ENCODE measurements around the gene PEPD.

Gene PEPD

DNA sequence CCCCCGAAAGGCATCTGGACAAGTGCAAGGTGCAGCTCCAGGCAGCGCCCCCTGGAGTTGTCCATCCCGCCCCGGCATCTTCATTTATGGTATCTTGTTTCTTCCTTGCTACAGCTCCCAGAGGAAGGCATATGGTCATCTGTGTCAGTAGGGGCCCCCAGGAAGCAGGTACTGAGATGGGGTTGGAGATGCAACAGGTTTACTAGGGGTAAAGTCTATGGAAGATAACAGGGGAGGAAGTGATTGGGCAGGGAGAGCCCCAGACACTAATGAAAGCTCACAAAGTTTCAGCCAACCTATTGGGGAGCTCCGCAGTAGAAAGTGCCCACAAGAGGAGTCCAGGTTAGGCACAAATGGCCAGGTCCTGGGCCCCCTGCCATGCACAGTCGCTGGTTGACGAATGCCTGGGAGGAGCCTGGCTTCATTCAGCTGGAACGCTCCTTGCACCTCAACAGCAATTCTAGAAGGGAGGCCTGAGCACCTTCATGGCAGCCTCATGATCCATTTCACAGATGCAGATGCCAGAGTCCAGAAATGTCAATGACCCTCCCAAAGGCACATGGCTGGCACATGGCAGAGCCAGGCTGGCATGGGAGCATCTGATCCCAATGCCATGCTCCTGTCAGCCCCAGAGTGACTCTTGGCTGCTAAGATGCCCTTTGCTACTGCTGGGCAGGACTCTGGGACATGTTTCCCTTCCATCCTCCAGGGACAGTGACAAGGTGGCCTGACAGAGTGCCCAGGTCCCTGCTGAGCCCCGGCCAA lies 23.8 kb upstream of the PEPD start:
- no peak for DNase-seq (ENCODE audit: low spot score)

DNA sequence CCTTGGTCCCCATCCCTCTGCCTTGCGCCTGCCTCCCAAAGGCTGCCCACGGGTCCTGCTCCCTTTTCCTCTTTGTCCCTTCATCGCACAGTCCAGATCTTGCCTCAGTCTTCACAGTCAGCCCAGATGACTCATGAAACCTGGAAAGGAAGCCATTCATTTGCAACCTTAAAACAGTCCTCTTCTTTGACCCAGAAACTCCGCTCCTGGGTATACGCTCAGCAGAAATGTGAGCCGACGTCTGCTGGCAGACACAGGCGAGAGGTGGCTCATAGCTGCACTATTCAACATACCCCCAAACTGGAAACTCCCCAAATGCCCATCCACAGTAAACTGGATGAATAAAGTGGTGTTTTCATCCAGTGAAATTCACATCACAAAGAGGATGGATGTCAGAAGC lies 13.6 kb upstream of the PEPD start:
- DNase-seq (ENCODE audit: low spot score), result no peak

DNA sequence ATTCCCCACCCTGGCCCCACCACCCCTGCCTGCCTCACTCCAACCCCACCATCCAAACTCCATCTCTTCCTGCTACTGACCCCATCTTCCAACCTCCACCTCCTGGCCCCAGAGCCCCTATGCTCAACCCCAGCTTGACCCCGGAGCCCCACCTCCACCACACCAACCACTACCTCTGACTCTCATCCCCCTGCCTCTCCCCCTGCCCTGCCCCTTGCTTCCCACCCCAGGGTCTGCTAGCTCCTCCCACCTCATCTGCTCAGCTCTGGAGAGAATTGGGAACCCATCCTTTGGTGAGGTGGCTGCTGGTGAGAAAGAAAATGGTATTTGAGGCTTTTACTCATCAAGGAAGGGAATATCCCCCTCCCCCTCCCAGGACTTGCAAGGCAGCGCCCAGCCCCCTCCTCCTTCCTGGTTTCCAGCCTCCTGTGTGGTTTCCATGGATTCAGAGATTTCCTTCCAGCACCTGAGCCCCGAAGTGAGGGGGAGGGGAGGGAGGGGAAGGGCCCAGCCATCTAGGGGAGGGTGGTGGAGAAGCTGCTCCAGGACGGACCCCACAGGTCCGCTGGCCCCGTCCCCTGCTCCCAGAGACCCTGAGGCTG lies 11.4 kb upstream of the PEPD start:
- no peak for DNase-seq (ENCODE audit: low spot score)

DNA sequence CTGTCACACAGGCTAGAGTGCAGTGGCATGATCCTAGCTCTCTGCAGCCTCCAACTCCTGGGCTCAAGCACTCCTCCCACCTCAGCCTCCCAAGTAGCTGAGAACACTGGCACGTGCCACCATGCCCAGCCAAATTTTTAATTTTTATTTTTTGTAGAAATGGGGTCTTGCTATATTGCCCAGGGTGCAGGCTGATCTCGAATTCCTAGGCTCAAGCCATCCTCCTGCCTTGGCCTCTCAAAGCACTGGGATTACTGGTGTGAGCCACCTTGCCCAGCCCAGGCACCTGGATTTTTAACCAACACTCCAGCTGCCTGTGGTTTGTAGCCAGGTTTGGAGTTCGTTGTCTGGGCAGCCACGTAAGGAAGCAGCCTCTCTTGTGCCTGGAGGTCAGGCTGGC lies 9.3 kb upstream of the PEPD start:
- no peak for DNase-seq (ENCODE audit: low spot score)

DNA sequence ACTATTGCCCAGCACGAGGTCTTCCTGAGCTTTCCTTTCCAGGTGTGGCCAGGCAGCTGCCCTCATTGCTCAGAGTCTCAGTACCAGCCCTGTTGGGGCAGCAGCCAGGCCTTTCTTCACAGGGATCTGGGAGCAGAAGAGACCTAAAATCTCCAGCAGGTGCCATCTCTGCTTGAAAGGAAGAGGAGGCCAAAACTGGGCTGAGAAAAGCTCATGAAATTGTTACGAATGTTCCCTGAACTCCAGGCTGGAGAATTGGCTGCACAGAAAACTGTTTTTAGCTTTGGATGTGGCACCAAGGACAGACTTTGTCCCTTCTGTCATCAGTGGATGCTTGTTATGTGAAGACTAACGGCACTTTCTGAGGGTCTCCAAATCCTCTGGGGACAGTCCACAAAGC lies 8.7 kb upstream of the PEPD start:
- no peak for DNase-seq (ENCODE audit: low spot score)

DNA sequence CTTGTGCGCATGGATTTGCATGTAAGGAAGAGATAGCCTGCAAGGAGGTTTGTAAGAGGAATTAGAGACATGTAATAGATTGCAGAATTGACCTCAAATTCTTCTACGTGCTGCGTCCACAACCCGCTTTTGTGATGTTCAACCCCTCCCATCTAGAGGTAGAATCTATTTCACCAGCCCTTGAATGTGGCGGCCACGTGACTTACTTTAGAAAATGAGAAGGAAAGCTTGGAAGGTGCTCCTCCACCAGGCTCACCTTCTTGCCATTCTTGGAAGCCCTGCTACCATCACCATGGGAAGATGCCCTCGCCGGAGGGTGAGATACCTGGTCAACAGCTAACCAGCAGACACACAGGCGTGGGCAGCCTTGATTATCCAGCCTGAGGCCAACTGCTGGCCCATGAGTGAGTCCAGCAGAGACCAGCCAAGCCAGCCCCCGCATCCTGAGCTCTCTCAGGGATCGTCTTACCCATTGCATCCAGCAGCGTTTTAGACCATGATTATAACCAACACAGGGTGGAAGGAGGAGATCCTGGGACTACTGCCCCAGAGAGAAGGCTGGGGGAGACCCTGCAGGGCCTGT lies 7.6 kb upstream of the PEPD start:
- DNase-seq (ENCODE audit: low spot score), result no peak

DNA sequence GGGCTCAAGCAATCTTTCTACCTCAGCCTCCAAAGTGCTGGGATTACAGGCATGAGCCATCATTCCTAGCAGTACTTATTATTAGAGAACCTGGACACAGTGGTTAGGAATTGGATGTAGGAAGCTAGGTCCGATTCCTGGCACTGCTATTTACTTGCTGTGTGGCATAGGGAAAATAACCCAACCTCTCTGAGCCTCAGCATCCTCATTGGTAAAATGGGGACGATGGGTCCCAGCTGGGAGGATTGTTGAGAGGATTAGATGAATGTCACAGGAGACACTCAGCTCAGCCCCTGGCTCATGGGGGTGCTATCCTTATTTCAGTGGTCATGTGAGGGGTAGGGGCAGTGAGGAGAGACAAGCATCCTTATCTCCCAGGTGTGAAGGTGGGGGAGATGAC lies 6.8 kb upstream of the PEPD start:
- DNase-seq (ENCODE audit: low spot score), result no peak

DNA sequence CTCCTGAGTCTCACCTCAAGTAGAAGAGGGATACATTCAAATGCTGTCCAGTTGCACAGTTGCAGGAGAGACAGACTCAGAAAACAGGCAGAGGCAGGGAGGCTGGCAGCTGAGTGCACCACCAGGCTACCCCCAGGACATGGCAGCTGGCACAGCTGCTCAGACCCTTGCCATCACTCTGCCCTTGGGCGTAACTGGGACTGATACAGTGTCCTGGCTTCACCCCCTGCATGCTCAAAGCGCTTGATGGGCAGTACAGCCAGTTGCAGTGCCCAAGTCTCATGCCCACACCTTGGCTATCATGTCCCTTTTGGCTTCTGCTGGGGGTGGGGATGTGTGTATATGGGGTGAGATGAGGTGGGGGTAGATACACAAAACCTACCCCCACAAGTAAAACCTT lies 5.5 kb upstream of the PEPD start:
- DNase-seq (ENCODE audit: low spot score), result no peak

DNA sequence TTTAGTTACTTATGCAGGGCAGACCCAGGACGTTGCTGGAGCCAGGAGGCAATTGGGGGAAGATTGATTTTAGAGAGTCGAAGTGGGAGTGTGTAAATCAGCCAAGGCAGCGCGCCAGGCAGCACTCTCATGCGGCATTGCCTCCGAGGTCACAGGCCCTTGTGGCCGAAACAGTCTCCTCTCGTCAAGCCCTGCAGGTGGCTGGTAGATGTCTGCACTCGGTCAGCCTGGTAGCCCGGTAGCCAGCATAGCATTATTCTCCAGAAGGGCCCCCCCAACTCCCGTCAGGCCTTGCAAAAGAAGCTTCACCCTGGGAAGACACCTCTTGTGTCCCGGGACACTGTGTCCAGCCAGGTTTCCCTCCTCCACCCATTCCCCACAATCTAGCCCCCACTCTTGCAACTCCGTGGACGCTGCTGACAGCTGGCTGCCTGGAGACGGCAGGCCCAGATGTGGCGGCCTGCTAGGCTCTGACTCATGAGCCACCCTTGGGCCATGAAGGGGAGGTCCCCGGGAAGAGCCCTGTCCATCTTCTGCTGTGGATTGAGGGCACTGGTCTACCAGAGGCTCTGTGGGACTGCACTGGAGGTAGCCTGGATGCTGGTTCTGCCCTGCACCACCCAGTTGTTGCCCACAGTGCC lies 2.6 kb upstream of the PEPD start:
- no peak for DNase-seq (ENCODE audit: low spot score)

DNA sequence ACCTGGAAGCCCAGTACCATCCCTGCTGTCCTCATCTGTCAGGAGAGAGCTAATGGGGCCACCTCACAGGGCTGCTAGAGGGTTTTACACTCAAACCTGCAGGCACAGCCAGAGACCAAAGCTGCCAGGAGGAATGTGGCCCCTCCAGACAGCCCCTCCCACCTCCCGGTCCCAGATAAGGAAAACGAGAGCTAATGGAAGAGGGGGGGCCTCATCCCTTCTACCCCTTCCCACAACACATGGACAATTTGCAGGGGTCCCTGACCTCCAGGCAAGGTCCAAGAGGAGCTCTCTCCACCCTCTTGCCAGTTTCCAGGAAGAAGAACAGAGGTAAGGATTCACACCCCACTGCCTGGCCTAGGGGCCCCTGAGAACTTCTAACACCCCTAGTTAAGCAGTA lies 1.6 kb upstream of the PEPD start:
- DNase-seq (ENCODE audit: low spot score), result no peak

DNA sequence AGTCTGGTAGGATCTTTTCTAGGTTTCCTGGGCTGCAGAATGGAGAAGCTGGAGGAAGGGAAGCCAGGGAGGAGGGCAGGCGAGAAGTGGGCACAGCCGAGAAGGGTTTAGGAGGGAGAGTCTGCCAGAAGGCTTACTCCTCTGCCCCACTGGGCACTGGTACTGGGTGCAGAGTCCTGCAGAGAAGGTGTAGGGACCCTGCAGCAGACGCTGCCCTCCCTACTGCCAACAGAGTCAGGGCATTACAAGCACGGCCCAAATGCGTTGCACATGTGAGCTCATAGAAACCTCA lies 726 bp upstream of the PEPD start:
- no peak for DNase-seq (ENCODE audit: low spot score)

DNA sequence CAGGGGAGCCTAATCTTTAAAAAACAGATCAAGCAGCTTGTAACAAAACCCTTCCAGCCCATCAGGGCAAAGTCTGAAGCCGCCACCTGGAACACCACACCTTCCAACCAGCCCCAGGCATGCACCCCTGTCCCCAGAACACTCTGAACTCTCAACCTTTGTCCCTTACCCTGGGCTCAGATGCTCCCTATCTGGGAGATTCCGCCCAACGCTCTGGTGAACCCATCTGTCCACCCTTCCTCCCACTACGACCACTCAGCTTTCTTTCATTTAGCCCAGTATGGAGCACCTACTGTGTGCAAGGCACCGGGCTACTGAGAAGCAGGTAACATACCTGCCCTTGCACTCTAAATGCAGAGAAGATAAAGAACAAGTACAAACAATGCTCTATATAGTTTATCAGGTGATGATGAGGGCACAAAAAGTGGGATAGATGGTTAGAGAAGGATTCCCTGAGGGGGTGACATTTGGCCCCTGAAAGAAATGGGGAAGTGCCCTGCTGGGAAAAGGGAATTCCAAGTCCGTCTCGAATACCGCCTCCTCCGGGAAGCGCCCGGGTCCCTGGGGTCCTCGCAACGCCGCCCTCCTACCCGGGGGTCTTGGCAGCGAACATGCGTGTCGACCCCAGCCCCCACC lies 629 bp downstream of the PEPD start:
- DNase-seq (ENCODE audit: low spot score), result peak; percentile 15

DNA sequence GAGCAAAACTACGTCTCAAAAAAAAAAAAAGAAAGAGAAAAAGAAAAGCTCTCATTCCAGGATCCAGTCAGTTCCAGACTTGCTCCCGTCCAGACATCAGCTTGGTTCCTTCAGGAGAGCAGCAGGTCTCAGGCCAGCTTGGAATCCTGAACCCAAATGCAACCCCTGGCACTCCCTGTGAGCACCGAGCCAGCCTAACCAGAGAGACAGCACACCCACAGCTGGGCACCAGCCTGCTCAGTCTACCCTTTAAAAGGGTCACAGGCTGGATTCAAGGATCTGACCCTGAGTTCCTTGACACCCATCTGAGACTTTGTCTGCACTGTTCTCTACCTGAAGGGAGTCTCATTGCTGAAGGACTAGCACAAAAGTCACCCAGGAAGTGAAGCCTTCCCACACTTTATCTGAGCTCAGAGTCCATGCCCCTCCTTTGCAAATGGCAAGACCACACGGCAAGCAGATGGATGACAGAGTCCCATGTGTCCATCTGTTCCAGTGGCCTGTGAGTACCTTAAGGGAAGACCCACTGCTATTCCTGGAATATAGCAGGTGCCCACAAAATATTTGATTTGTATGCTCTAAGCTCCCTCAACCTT lies 1.4 kb downstream of the PEPD start:
- DNase-seq (ENCODE audit: low spot score), result no peak

DNA sequence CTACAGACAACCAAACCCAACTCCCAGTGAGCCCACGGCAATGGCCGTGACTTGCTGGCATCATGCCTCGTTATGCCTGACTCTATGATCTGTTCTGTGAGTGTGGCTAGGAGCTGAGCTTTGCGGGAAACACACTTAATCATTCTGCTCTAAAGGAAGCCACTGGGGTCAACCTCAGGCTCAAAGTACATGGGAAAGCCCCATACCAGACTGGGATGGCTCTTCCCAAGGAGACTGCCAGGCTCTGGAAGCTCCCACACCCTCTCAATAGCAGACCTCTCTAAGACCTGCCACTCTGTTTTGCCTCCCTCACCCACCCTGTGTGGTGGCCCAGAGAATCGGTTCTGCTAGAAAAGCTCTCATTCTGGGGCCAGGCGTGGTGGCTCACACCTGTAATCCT lies 2.2 kb downstream of the PEPD start:
- no peak for DNase-seq (ENCODE audit: low spot score)

DNA sequence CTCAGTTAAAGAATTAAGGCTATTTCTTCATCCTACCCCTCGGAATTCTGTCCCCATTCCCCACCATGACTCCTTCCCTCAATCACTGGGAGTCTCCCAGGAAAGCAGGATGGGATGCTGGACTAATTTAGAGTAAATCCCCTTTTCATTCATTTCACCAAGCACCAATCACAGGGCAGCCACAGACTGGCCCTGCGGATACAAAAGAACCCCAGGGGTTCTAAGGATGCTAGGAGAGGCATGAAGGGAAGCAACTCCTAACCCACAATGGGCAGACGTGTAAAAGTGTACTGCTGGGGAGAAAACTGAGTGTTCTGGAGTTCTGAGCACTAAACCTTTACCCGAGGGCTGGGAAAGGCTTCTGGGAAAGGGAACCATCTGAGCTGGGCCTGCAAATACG lies 3.0 kb downstream of the PEPD start:
- DNase-seq (ENCODE audit: low spot score), result no peak

DNA sequence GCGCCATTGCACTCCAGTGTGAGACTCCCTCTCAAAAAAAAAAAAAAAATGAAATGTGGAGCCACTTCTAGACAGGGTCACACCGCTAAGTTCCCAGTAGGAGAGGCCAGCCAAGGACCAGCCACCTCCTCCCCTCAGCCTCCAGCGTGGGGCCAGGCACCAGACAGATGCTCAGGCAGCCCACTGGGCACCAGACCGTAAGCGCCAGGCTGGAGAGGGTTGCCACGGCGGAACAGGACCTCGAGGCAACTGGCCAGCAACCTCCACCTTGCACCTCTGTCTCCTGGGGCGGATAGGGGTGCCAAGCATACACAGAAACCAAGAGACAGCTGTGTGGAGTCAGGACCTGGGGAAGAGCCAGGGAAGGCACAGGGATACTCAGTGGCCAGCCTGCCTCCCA lies 3.7 kb downstream of the PEPD start:
- no peak for DNase-seq (ENCODE audit: low spot score)

DNA sequence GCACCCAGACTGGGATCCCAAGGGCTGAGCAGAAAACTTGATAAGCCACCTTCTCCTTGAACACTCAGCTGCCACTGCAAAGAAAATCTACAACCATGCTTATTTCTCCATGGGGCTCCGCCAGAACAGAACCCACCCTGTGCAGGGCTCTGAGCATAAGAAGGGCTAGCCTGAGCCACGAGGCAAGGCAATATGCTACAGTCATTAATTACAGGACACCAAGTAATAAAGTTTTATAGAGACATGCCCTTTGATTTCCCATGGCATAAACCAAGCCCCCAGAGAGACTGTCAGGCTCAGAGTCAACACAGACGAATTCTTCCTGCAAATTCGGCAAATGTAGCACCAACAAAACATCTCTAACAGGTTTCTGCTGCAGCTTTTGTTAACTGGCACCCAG lies 5.7 kb downstream of the PEPD start:
- DNase-seq (ENCODE audit: low spot score), result no peak

DNA sequence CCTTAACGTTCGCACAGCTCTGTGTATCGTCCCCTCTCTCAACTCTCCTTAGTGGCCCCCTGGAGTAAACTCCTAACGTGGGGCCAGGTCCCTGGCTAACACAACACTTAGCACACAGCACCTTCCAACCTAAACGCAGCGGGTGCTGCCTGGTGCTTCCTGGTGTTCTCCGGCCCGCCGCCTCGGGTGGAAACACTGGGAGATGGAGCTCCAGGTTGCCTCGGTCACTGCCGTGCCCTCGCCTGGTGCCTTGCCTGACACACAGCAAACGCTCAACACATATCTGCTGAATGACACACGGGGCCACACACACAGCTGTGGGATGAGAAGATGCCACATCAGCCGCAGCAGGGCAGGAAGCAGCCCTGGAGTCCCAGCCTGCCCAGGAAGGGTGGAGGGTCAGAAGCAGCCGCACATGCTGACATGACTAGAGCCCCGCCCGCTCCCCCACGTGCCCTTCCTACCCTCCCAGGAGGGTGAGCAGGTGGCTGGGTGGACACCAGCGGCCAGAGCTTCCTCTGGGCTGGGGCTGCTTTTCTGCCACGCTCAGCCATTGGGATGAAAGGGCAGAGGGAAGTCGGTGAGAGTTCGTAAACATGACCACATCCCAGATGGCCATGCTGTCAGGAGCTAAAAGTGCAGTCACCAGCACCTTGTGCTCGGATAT lies 6.6 kb downstream of the PEPD start:
- DNase-seq (ENCODE audit: low spot score), result no peak

DNA sequence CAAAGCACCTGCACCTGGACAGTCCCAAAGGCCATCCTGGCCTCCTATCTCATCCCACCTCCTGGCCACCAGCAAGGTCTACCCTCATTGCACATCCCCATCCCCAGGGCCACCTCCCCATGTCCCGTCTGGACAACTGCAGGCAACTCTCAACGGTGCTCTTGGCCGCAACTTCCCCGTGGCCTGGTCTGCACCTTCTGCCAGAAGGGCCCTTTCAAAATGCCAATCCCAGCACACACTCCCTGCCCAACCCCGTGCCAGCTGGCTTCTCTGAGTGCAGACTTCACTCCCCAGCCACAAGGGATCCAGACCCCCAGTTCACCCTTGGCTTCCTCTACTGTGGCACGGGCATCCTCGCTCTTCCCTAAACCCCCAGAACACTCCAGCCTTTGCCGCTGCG lies 8.2 kb downstream of the PEPD start:
- no peak for DNase-seq (ENCODE audit: low spot score)

DNA sequence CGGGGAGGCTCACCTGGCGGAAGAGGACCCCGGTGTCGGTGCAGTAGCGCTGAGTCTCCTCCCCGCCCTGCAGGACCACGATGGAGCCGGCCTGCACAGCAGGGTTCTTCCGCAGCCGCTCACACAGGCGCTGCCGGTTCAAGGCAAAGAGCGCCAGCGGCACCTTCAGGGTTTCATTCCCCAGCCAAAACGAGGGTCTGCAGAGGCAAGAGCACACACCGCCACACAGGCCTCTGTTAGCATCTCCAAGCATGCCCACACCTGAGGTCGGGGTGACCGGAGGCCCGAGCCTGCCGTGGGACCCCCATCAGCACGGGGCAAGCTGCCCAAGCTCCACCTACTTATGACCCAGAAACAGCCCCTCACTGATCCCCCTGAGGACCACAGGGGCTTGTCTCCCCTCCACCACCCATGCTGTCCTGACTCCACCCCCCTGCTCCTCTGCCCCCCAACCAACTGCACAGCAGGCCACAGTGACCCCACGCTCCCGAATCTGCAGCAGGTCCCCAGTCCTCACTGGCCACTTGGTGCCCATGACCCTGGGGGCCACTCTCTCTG lies 8.9 kb downstream of the PEPD start:
- no peak for DNase-seq (ENCODE audit: low spot score)

DNA sequence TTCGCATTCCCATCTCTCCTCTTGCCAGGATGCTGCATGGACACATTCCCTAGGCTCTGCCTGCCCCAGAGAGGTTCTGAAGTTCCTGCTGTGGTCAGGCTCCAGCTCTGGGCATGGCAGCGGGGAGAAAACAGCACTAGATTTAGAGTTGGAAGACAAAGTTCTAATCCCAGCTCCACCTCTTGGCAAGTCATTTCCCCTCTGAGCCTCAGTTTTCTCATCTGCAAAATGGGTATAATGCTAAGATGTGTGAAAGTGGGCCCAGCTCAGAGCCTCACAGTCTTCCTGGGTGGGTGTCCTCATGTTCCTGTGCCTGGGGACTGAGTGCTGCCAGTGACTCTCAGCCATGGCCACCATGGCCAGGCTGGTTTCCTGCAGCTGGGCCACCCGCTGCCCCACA lies 9.6 kb downstream of the PEPD start:
- DNase-seq (ENCODE audit: low spot score), result no peak

DNA sequence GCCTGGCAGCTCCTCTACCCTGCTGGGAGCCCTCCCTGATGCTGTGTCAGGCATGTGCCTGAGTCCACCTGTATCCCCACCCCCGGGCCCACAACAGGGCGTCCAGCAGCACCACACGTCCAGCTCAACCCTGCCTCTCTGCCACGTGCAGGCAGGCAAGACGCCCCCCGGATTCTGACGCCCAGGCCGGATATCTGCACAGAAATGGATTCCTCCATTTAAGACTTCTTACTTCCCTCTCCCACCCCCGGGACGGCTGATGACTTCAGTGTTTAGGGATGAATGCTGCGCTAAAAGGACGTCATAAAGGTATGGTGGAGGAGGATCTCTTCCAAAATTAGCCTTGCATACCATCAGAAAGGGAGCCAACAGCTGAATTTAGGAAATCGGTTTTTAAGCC lies 10.2 kb downstream of the PEPD start:
- no peak for DNase-seq (ENCODE audit: low spot score)

All from LoVo (cell line).